A549 (cell line): ENCODE measurements around the gene S1PR4.

ENCODE experiments used
- CEBPB ChIP-seq, 2 experiments: fragments of >200 bp in 1 of 2; sonication (Bioruptor Twin) in 1 of 2; formaldehyde crosslinking in 1 of 2; IDR thresholded peaks; 2 replicates each; pipeline ENCODE4 v1.6.1; 2012 to 2016
- CTCF ChIP-seq: fragments of >200 bp; sonication (Bioruptor Twin); formaldehyde crosslinking; IDR thresholded peaks from 3 replicates; pipeline ENCODE4 v1.5.1; 2016
- ESRRA ChIP-seq: fragments of 150-350 bp; IDR thresholded peaks from 2 replicates; pipeline ENCODE4 v1.6.1; 2014; ENCODE audit warnings: mild to moderate bottlenecking, low read length, borderline replicate concordance
- HOXB13 ChIP-seq: fragments of 250-450 bp; sonication (Bioruptor Pico); IDR thresholded peaks from 2 replicates; pipeline ENCODE4 v1.5.0; 2020; ENCODE audit warnings: low read depth, mild to moderate bottlenecking, moderate library complexity
- MAFK ChIP-seq: fragments of 450-650 bp; IDR thresholded peaks from 2 replicates; pipeline ENCODE4 v1.6.1; 2014; ENCODE audit not compliant: partially characterized antibody
- MYC ChIP-seq: IDR thresholded peaks from 2 replicates; pipeline ENCODE4 v1.6.1; 2012; ENCODE audit warnings: mild to moderate bottlenecking, inconsistent platforms, low read length, improper control_type of control experiment, borderline replicate concordance
- NFE2L2 ChIP-seq: fragments of 150-350 bp; conservative IDR thresholded peaks from 2 replicates; pipeline ENCODE4 v1.6.1; 2014; ENCODE audit warnings: low read length
- NR3C1 ChIP-seq: fragments of >200 bp; sonication (Bioruptor Twin); formaldehyde crosslinking; IDR thresholded peaks from 3 replicates; pipeline ENCODE4 v1.6.1; 2017
- POLR2A ChIP-seq: IDR thresholded peaks from 2 replicates; pipeline ENCODE4 v1.6.1; 2012; ENCODE audit warnings: mild to moderate bottlenecking, low read length
- RAD21 ChIP-seq, 2 experiments: fragments of >200 bp in 1 of 2; sonication (Bioruptor Twin) in 1 of 2; formaldehyde crosslinking in 1 of 2; IDR thresholded peaks in 1 of 2; conservative IDR thresholded peaks in 1 of 2; 2 replicates in 1 of 2; 3 replicates in 1 of 2; pipeline ENCODE4 v1.6.1; 2012 to 2018; ENCODE audit warnings: inconsistent platforms in 1 of 2
- RARB ChIP-seq: fragments of 250-450 bp; sonication (Bioruptor Pico); IDR thresholded peaks from 2 replicates; pipeline ENCODE4 v1.8.0; 2021; ENCODE audit warnings: mild to moderate bottlenecking, moderate library complexity
- REST ChIP-seq: fragments of 200-600 bp; sonication (generic); IDR thresholded peaks from 2 replicates; pipeline ENCODE4 v1.6.1; 2016; ENCODE audit warnings: antibody characterized with exemption, mild to moderate bottlenecking, moderate library complexity
- ZFP36 ChIP-seq: fragments of 450-650 bp; IDR thresholded peaks from 2 replicates; pipeline ENCODE4 v1.6.1; 2014; ENCODE audit warnings: borderline replicate concordance; ENCODE audit not compliant: partially characterized antibody
- ZNF302 ChIP-seq: fragments of 250-450 bp; sonication (Bioruptor Pico); IDR thresholded peaks from 2 replicates; pipeline ENCODE4 v1.9.0; 2021; ENCODE audit warnings: inconsistent platforms, mild to moderate bottlenecking, moderate library complexity

- TF ChIP-seq POLR2A = no peak
- TF ChIP-seq RARB = no peak
- no peak for TF ChIP-seq CTCF
- no peak for TF ChIP-seq ZFP36
- TF ChIP-seq NR3C1 = no peak
- TF ChIP-seq HOXB13 = no peak
- no peak for TF ChIP-seq MAFK
- no peak for TF ChIP-seq RAD21 (conservative IDR thresholded peaks at IDR 0.05 in 1 of 2, IDR thresholded peaks at IDR 0.05 in 1 of 2)
- TF ChIP-seq MYC = no peak
- TF ChIP-seq CEBPB (IDR thresholded peaks at IDR 0.05) = no peak
- TF ChIP-seq ESRRA = no peak
- no peak for TF ChIP-seq REST
- no peak for TF ChIP-seq ZNF302
- TF ChIP-seq NFE2L2 = no peak
Observed at GRCh38 chr19:3140667-3141038, 37.9 kb upstream of the S1PR4 start.
